Nephron (organoid): ENCODE measurements around the gene CPNE2.

Experiments used
- H3K27ac Mint-ChIP-seq, 3 experiments: 2 replicates each; pipeline ENCODE4 v1.8.0; 2020; ENCODE audit warnings: mixed read lengths in 3 of 3, mild to moderate bottlenecking in 2 of 3, moderate library complexity in 1 of 3
- H3K27me3 Mint-ChIP-seq: 2 replicates; pipeline ENCODE4 v1.8.0; 2021; ENCODE audit warnings: low read depth, mild to moderate bottlenecking, moderate library complexity, mixed read lengths
- H3K36me3 Mint-ChIP-seq: 2 replicates; pipeline ENCODE4 v1.8.0; 2020; ENCODE audit warnings: low read depth, mixed read lengths
- H3K4me1 Mint-ChIP-seq: 2 replicates; pipeline ENCODE4 v1.8.0; 2020; ENCODE audit warnings: mixed read lengths
- H3K4me3 Mint-ChIP-seq, 3 experiments: 2 replicates each; pipeline ENCODE4 v1.8.0; 2020; ENCODE audit warnings: mild to moderate bottlenecking in 3 of 3, mixed read lengths in 3 of 3, moderate library complexity in 2 of 3
- H3K9me3 Mint-ChIP-seq: 2 replicates; pipeline ENCODE4 v1.8.0; 2020; ENCODE audit warnings: mixed read lengths
- TF ChIP-seq, protein P1 (sequence below), 3 experiments: fragments of 200-600 bp; sonication (generic); IDR thresholded peaks; one replicate each; pipeline ENCODE4 v1.5.0; 2021; ENCODE audit warnings: antibody characterized with exemption in 3 of 3; ENCODE audit not compliant: unreplicated experiment in 3 of 3

Gene CPNE2

DNA sequence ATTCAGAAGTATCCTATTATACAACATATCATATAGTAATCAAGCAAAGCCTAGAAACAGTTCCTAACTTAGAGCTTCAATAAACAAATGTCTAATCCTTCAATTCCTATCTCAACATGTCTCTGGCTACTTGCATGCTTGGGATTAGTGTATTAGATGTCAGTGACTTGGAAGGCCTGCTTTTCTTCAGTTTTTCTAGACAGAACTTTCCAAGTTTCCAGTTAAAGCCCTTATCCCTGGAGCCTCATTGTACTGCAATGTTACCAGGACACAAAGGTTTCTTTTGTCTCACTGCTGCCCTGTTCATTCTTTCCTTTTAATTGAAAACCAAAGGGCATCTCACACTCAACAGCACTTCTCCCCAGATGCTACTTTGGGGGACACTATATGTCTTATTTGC is 76.9 kb downstream of the CPNE2 start:
- Mint-ChIP-seq H3K4me1 (peaks cover 11% of the 10 kb centered on the region), H3K27ac (no peak overlapping the region)
- TF ChIP-seq, protein P1, sequence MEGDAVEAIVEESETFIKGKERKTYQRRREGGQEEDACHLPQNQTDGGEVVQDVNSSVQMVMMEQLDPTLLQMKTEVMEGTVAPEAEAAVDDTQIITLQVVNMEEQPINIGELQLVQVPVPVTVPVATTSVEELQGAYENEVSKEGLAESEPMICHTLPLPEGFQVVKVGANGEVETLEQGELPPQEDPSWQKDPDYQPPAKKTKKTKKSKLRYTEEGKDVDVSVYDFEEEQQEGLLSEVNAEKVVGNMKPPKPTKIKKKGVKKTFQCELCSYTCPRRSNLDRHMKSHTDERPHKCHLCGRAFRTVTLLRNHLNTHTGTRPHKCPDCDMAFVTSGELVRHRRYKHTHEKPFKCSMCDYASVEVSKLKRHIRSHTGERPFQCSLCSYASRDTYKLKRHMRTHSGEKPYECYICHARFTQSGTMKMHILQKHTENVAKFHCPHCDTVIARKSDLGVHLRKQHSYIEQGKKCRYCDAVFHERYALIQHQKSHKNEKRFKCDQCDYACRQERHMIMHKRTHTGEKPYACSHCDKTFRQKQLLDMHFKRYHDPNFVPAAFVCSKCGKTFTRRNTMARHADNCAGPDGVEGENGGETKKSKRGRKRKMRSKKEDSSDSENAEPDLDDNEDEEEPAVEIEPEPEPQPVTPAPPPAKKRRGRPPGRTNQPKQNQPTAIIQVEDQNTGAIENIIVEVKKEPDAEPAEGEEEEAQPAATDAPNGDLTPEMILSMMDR (IDR thresholded peaks at IDR 0.05; ENCODE audit: unreplicated experiment in 3 of 3): no peak

DNA sequence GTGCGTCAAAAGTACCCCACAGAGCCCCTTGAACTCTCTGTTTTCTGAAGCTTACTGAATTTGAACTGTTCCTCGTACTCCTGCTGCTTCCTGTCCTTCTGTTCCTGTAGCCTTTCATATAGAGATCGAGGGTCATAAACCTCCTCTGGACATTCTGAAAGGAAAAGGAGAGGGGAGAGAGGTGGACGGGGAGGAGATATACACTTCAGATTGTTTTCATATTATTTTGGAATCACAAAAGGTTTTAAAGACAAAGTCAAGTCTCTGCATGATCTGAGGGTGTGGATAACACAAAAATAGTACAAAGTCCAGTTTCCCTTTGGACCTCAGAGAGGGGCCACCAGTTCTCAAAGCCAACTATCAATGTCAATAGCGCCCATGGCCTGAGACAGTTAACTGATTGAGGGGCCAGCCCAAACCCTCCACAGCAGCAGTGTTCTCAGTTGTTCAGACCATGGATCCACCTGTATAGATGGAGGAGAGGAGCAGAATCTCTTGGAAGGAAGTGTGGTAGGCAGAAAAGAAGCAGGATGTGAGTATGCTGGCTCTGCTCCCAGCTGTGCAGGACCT is 80.4 kb downstream of the CPNE2 start:
- Mint-ChIP-seq H3K4me3 (no peak overlapping the region), H3K27ac (no peak overlapping the region), H3K36me3 (peaks cover 49% of the 10 kb centered on the region), H3K9me3 (no peaks in the 10 kb centered on the region), H3K27me3 (no peaks in the 10 kb centered on the region), H3K4me1 (peaks cover 15% of the 10 kb centered on the region)
- TF ChIP-seq, protein P1 (IDR thresholded peaks at IDR 0.05; ENCODE audit: unreplicated experiment in 3 of 3): no peak

More for the DNA sequence above, 76.9 kb downstream of the CPNE2 start:
- H3K9me3 Mint-ChIP-seq: no peaks in the 10 kb centered on the region
- H3K36me3 Mint-ChIP-seq: peaks cover 75% of the 10 kb centered on the region
- no peak overlapping the region for H3K4me3 Mint-ChIP-seq
- H3K27me3 Mint-ChIP-seq: peaks cover 4% of the 10 kb centered on the region

DNA sequence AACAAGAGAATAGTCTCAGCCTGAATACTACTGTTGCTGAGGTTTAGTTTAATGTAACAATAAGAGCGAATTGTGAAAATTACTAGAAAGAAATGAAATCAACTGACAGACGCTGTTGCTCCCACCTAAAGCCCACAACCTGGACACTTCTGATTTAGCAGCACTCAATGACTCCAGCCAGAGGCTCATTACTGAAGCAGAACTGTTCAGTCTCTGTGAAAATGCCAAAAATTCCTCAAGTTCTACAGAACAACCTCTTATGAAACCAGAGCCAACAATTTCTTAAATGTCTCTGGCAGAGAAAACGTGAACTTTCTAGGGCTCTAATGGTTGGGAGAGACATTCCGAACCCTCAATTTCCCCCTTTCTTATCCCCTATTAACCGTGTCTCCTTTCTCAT is 83.5 kb downstream of the CPNE2 start:
- Mint-ChIP-seq H3K27ac (peak overlapping the region; percentile 12 to 77 (median 68)), H3K36me3 (peaks cover 33% of the 10 kb centered on the region), H3K4me3 (no peak overlapping the region), H3K9me3 (no peaks in the 10 kb centered on the region), H3K4me1 (peaks cover 19% of the 10 kb centered on the region), H3K27me3 (no peaks in the 10 kb centered on the region)
- TF ChIP-seq, protein P1 (IDR thresholded peaks at IDR 0.05; ENCODE audit: unreplicated experiment in 3 of 3): no peak

DNA sequence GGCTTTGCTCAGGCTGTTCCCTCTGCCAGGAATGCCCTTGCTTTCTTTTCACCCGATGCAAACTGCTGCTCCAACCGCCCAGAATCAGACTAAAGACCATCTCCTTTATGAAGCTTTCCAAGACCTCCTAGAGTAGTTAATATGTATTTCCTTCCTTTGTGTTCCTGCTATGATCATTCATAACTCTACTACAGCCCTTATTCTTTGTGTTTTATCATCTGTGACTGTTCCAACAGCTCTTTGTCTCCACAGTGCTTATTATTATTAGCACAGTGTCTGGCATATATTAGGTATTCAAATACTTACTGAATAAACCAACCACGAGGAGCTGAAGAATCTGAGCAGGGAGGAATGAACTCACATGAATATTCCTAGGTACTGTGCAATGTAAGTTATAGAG is 85.8 kb downstream of the CPNE2 start:
- H3K4me1 Mint-ChIP-seq: peaks cover 19% of the 10 kb centered on the region
- H3K36me3 Mint-ChIP-seq: peaks cover 10% of the 10 kb centered on the region
- no peaks in the 10 kb centered on the region for H3K9me3 Mint-ChIP-seq
- H3K27ac Mint-ChIP-seq: peak overlapping the region; percentile 11 to 53 (median 30)
- no peaks in the 10 kb centered on the region for H3K27me3 Mint-ChIP-seq
- TF ChIP-seq, protein P1 (IDR thresholded peaks at IDR 0.05; ENCODE audit: unreplicated experiment in 3 of 3): no peak
- H3K4me3 Mint-ChIP-seq: no peak overlapping the region

GRCh38 chr16:57178793-57179212 is 86.4 kb downstream of the CPNE2 start:
- Mint-ChIP-seq H3K27me3 (no peaks in the 10 kb centered on the region), H3K9me3 (no peaks in the 10 kb centered on the region), H3K4me1 (peaks cover 21% of the 10 kb centered on the region), H3K36me3 (peaks cover 5% of the 10 kb centered on the region), H3K4me3 (no peak overlapping the region), H3K27ac (peak overlapping the region in 1 of 3 experiments; percentile 30)
- TF ChIP-seq, protein P1 (IDR thresholded peaks at IDR 0.05; ENCODE audit: unreplicated experiment in 3 of 3): no peak

GRCh38 chr16:57179215-57179828 is 86.9 kb downstream of the CPNE2 start:
- Mint-ChIP-seq H3K36me3 (peaks cover 3% of the 10 kb centered on the region), H3K4me3 (no peak overlapping the region), H3K4me1 (peaks cover 26% of the 10 kb centered on the region), H3K9me3 (peaks cover 2% of the 10 kb centered on the region), H3K27me3 (no peaks in the 10 kb centered on the region), H3K27ac (peak overlapping the region in 1 of 3 experiments; percentile 34)
- TF ChIP-seq, protein P1 (IDR thresholded peaks at IDR 0.05; ENCODE audit: unreplicated experiment in 3 of 3): no peak
